Measurements from ENCODE around the gene CCDC12. TPM values are rescaled to one million over a fixed set of nuclear protein-coding genes. Genes with fewer than 3 reads are reported as not detected.
"Not testable (repeated sequence)": the region's sequence is repeated elsewhere in the genome, so short reads cannot be mapped to it uniquely, and the experiment has no call there.

The CCDC12 gene
- total and polyA plus RNA-seq, 4 experiments from 2014 or later = 59.3 to 102 (median 73.0) TPM

- ChIA-PET POLR2A (ENCODE audit: partially characterized antibody) (interaction anchor here (0.6 to 3.5 kb wide), 5 partner anchors 9 to 130 kb away, joined by 3 to 18 read pairs (median 3); partner anchors contain the start of genes CCDC12 and NBEAL2), CTCF (ENCODE audit: partially characterized antibody) (interaction anchor here (1.2 to 3.9 kb wide), 4 partner anchors 8 to 31 kb away, joined by 3 to 16 read pairs (median 5); partner anchors contain the start of gene NBEAL2)
- intact Hi-C loops (cut with micrococcal nuclease) = no loop called here
- H3K36me3 ChIP-seq (ENCODE audit: insufficient read depth, low read length) = peaks cover 24% of the 10 kb centered on the region
- Mint-ChIP-seq H3K36me3 (peaks cover 12 to 50% of the 10 kb centered on the region in 2 donors), H3K4me3 (peak overlapping the region in 7 of 8 donors; percentile 8 to 69 (median 38)), H3K4me1 (peaks cover 60 to 86% (median 74%) of the 10 kb centered on the region in 4 donors), H3K27ac (peak overlapping the region; percentile 56 to 91 (median 77)), H3K9me3 (peaks cover 0 to 2% (median 0%) of the 10 kb centered on the region in 8 donors), H3K27me3 (no peaks in the 10 kb centered on the region)
- peaks cover 77% of the 10 kb centered on the region for H3K4me1 ChIP-seq (ENCODE audit: insufficient read depth, low read length)
- no peaks in the 10 kb centered on the region for H3K27me3 ChIP-seq (ENCODE audit: insufficient read depth, low read length)
- no peaks in the 10 kb centered on the region for H3K9me3 ChIP-seq (ENCODE audit: control insufficient read depth in 1 of 2, low read length in 2 of 2)
- DNase-seq = no peak
- H3K27ac ChIP-seq (ENCODE audit: low read depth, low read length) = no peak overlapping the region
- no peak overlapping the region for H3K4me3 ChIP-seq (ENCODE audit: low read length in 2 of 2)
Observed at GRCh38 chr3:46966811-46967210, 9.7 kb downstream of the CCDC12 start.

GRCh38 chr3:46965151-46965550 lies 11.4 kb downstream of the CCDC12 start:
- Histone ChIP-seq H3K36me3 (ENCODE audit: insufficient read depth, low read length) (peaks cover 20% of the 10 kb centered on the region), H3K4me3 (ENCODE audit: low read length in 2 of 2) (no peak overlapping the region), H3K27me3 (ENCODE audit: insufficient read depth, low read length) (no peaks in the 10 kb centered on the region), H3K27ac (ENCODE audit: low read depth, low read length) (no peak overlapping the region), H3K4me1 (ENCODE audit: insufficient read depth, low read length) (peaks cover 77% of the 10 kb centered on the region), H3K9me3 (ENCODE audit: control insufficient read depth in 1 of 2, low read length in 2 of 2) (no peaks in the 10 kb centered on the region)
- peak overlapping the region in 1 of 8 donors; percentile 4 for H3K4me3 Mint-ChIP-seq
- H3K4me1 Mint-ChIP-seq = peaks cover 61 to 86% (median 73%) of the 10 kb centered on the region in 4 donors
- peak overlapping the region in 4 of 7 donors; percentile 10 to 78 (median 27) for H3K27ac Mint-ChIP-seq
- H3K9me3 Mint-ChIP-seq = peaks cover 0 to 2% (median 0%) of the 10 kb centered on the region in 8 donors
- peaks cover 5 to 44% of the 10 kb centered on the region in 2 donors for H3K36me3 Mint-ChIP-seq
- intact Hi-C loops (cut with micrococcal nuclease) = no loop called here
- no peak for DNase-seq
- CTCF ChIA-PET (ENCODE audit: partially characterized antibody) = interaction anchor here (1.1 to 3.9 kb wide), 5 partner anchors 8 to 33 kb away, joined by 3 to 16 read pairs (median 3); no protein-coding TSS in a partner anchor
- POLR2A ChIA-PET (ENCODE audit: partially characterized antibody) = interaction anchor here (1.0 to 3.5 kb wide), 3 partner anchors 15 to 22 kb away, joined by 3 to 18 read pairs (median 3); partner anchors contain the start of gene NBEAL2
- H3K27me3 Mint-ChIP-seq = no peaks in the 10 kb centered on the region

- peaks cover 5 to 44% of the 10 kb centered on the region in 2 donors for H3K36me3 Mint-ChIP-seq
- H3K27ac Mint-ChIP-seq; H3K27ac ChIP-seq (ENCODE audit: low read depth, low read length); H3K4me3 ChIP-seq (ENCODE audit: low read length in 2 of 2); DNase-seq; intact Hi-C loops (cut with micrococcal nuclease); POLR2A ChIA-PET (ENCODE audit: partially characterized antibody); H3K9me3 Mint-ChIP-seq; H3K27me3 ChIP-seq (ENCODE audit: insufficient read depth, low read length); H3K27me3 Mint-ChIP-seq; H3K4me3 Mint-ChIP-seq; H3K9me3 ChIP-seq (ENCODE audit: control insufficient read depth in 1 of 2, low read length in 2 of 2): not testable (repeated sequence)
- CTCF ChIA-PET (ENCODE audit: partially characterized antibody) = interaction anchor here (1.4 kb wide), 1 partner anchor 18 kb away, joined by 3 read pairs; no protein-coding TSS in a partner anchor
- H3K36me3 ChIP-seq (ENCODE audit: insufficient read depth, low read length) = peaks cover 16% of the 10 kb centered on the region
- peaks cover 77% of the 10 kb centered on the region for H3K4me1 ChIP-seq (ENCODE audit: insufficient read depth, low read length)
- peaks cover 65 to 86% (median 75%) of the 10 kb centered on the region in 4 donors for H3K4me1 Mint-ChIP-seq
Observed at GRCh38 chr3:46964038-46964590, 12.4 kb downstream of the CCDC12 start.

- peak overlapping the region in 2 of 8 donors; percentile 14 to 44 for H3K4me3 Mint-ChIP-seq
Observed at GRCh38 chr3:46962990-46963389, 13.6 kb downstream of the CCDC12 start.

GRCh38 chr3:46962427-46962826 lies 14.1 kb downstream of the CCDC12 start:
- Mint-ChIP-seq H3K9me3 (peaks cover 0 to 2% (median 0%) of the 10 kb centered on the region in 8 donors), H3K4me3 (peak overlapping the region in 2 of 8 donors; percentile 26 to 44), H3K27me3 (no peaks in the 10 kb centered on the region), H3K4me1 (peaks cover 59 to 84% (median 73%) of the 10 kb centered on the region in 4 donors), H3K36me3 (peaks cover 5 to 42% of the 10 kb centered on the region in 2 donors), H3K27ac (peak overlapping the region in 4 of 7 donors; percentile 16 to 75 (median 43))
- CTCF ChIA-PET (ENCODE audit: partially characterized antibody) = interaction anchor here (1.0 kb wide), 1 partner anchor 9 kb away, joined by 4 read pairs; no protein-coding TSS in a partner anchor
- intact Hi-C loops (cut with micrococcal nuclease) = no loop called here
- H3K9me3 ChIP-seq (ENCODE audit: control insufficient read depth in 1 of 2, low read length in 2 of 2) = no peaks in the 10 kb centered on the region
- peaks cover 16% of the 10 kb centered on the region for H3K36me3 ChIP-seq (ENCODE audit: insufficient read depth, low read length)
- H3K27me3 ChIP-seq (ENCODE audit: insufficient read depth, low read length) = no peaks in the 10 kb centered on the region
- no peak overlapping the region for H3K4me3 ChIP-seq (ENCODE audit: low read length in 2 of 2)
- H3K4me1 ChIP-seq (ENCODE audit: insufficient read depth, low read length) = peaks cover 73% of the 10 kb centered on the region
- DNase-seq = no peak
- no peak overlapping the region for H3K27ac ChIP-seq (ENCODE audit: low read depth, low read length)
- POLR2A ChIA-PET (ENCODE audit: partially characterized antibody) = no interaction called here

More at GRCh38 chr3:46962990-46963389, 13.6 kb downstream of the CCDC12 start:
- DNase-seq = no peak
- no peaks in the 10 kb centered on the region for H3K27me3 ChIP-seq (ENCODE audit: insufficient read depth, low read length)
- CTCF ChIA-PET (ENCODE audit: partially characterized antibody) = interaction anchor here (1.0 kb wide), 1 partner anchor 10 kb away, joined by 4 read pairs; no protein-coding TSS in a partner anchor
- H3K4me3 ChIP-seq (ENCODE audit: low read length in 2 of 2) = no peak overlapping the region
- Mint-ChIP-seq H3K4me1 (peaks cover 63 to 86% (median 76%) of the 10 kb centered on the region in 4 donors), H3K27ac (peak overlapping the region in 4 of 7 donors; percentile 5 to 33 (median 18)), H3K9me3 (peaks cover 0 to 2% (median 0%) of the 10 kb centered on the region in 8 donors), H3K27me3 (no peaks in the 10 kb centered on the region), H3K36me3 (peaks cover 5 to 44% of the 10 kb centered on the region in 2 donors)
- POLR2A ChIA-PET (ENCODE audit: partially characterized antibody) = no interaction called here
- H3K36me3 ChIP-seq (ENCODE audit: insufficient read depth, low read length) = peaks cover 16% of the 10 kb centered on the region
- no peak overlapping the region for H3K27ac ChIP-seq (ENCODE audit: low read depth, low read length)
- intact Hi-C loops (cut with micrococcal nuclease) = no loop called here
- H3K9me3 ChIP-seq (ENCODE audit: control insufficient read depth in 1 of 2, low read length in 2 of 2) = no peaks in the 10 kb centered on the region
- H3K4me1 ChIP-seq (ENCODE audit: insufficient read depth, low read length) = peaks cover 77% of the 10 kb centered on the region

GRCh38 chr3:46960835-46961234 lies 15.7 kb downstream of the CCDC12 start:
- Mint-ChIP-seq H3K9me3 (peaks cover 0 to 2% (median 0%) of the 10 kb centered on the region in 8 donors), H3K27ac (peak overlapping the region; percentile 8 to 88 (median 63)), H3K27me3 (no peaks in the 10 kb centered on the region), H3K4me3 (peak overlapping the region in 5 of 8 donors; percentile 3 to 60 (median 51)), H3K36me3 (peaks cover 5 to 33% of the 10 kb centered on the region in 2 donors), H3K4me1 (peaks cover 62 to 81% (median 71%) of the 10 kb centered on the region in 4 donors)
- Histone ChIP-seq H3K27me3 (ENCODE audit: insufficient read depth, low read length) (no peaks in the 10 kb centered on the region), H3K36me3 (ENCODE audit: insufficient read depth, low read length) (peaks cover 15% of the 10 kb centered on the region), H3K4me1 (ENCODE audit: insufficient read depth, low read length) (peaks cover 74% of the 10 kb centered on the region), H3K9me3 (ENCODE audit: control insufficient read depth in 1 of 2, low read length in 2 of 2) (no peaks in the 10 kb centered on the region), H3K27ac (ENCODE audit: low read depth, low read length) (no peak overlapping the region), H3K4me3 (ENCODE audit: low read length in 2 of 2) (no peak overlapping the region)
- intact Hi-C loops (cut with micrococcal nuclease) = no loop called here
- no peak for DNase-seq
- POLR2A ChIA-PET (ENCODE audit: partially characterized antibody) = interaction anchor here (0.8 kb wide), 1 partner anchor 13 kb away, joined by 3 read pairs; no protein-coding TSS in a partner anchor
- CTCF ChIA-PET (ENCODE audit: partially characterized antibody) = interaction anchor here (0.8 kb wide), 1 partner anchor 13 kb away, joined by 3 read pairs; no protein-coding TSS in a partner anchor
